GM19452 (cell line): ENCODE data around the gene CABP4.

Experiments used
- ATAC-seq: cut with Tn5 transposase; IDR thresholded peaks from one replicate; pipeline ENCODE4 v1.9.1; 2021; ENCODE audit not compliant: unreplicated experiment

CABP4 gene

DNA sequence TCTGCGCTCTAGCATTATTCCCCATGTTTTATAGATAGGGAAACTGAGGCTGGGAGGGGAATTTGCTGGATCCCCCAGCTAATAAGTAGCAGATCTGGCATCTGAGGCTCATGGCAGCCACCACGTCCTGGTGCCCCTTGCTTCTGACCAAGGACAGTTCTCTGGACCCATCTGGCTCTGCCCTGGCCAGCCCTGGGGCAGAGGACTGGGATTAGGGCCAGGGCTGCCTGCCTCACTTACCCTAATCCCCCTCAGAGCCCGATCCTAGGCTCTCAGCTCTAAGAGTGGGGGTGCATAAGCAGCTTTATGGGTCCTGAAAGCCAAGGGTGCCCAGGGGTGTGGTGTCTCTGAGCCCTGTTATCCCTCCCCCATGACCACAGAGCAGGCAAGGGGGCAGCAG, at the start of gene CABP4:
Gene CABP4 (plus strand): TSS at position 301 of the 400 bp plus-strand sequence. CDS start 70 bp downstream, at position 371.
- ATAC-seq = no peak

DNA sequence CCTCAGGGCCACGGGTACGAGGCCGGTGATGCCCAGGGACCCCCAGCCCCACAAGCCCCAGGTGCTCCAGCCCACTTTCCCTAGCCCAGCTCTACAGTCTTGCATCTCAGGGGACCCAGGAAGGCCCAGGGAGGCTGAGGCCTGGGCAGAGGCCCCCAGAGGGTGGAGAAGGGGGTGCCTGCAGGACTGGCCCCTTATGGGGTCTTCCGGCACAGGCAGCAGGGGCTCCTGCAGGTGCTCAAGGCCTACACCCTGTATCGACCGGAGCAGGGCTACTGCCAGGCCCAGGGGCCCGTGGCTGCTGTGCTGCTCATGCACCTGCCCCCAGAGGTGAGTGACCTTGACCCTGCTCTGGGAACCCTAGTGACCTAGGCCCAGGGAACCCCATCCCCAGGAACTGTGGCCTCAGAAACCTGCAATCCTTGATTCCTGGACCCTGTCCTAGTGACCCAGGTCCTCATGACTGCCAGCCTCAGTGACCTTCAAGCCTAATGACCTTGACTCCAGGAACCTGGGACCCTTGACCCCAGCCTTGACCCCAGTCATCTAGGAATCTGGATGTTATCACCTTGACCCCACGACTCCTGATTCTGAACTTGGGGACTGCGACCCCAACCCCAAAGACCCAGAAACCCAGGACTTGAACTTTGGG, 49.3 kb upstream of the CABP4 start:
- ATAC-seq = no peak

GRCh38 chr11:67406420-67406968, 48.7 kb upstream of the CABP4 start:
- no peak for ATAC-seq

GRCh38 chr11:67406969-67407687, 48.0 kb upstream of the CABP4 start:
- ATAC-seq = no peak

- no peak for ATAC-seq
Observed at GRCh38 chr11:67407688-67408163, 47.4 kb upstream of the CABP4 start.

- peak; percentile 5 for ATAC-seq
Observed at GRCh38 chr11:67408437-67409200, 46.5 kb upstream of the CABP4 start.

DNA sequence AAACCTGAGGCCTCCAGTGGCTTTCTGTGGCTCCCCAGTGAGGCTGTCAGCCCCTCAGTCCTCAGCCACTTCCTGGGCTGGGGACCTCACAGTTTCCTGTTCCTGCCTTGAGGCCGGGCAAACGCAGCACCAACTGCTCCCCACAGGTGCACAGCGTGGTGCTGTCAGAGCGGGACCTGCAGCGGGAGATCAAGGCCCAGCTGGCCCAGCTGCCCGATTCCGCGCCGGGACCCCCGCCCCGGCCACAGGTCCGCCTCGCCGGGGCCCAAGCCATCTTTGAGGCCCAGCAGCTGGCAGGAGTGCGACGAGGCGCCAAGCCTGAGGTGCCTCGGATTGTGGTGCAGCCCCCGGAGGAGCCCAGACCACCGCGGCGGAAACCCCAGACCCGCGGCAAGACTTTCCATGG, 45.9 kb upstream of the CABP4 start:
- peak; percentile 46 for ATAC-seq

- ATAC-seq = no peak
Observed at GRCh38 chr11:67409781-67410368, 45.3 kb upstream of the CABP4 start.

GRCh38 chr11:67410369-67410831, 44.8 kb upstream of the CABP4 start:
- ATAC-seq = no peak

- ATAC-seq = no peak
Observed at GRCh38 chr11:67410984-67411784, 44.0 kb upstream of the CABP4 start.

- no peak for ATAC-seq
Observed at GRCh38 chr11:67411785-67412152, 43.4 kb upstream of the CABP4 start.

GRCh38 chr11:67412495-67413179, 42.5 kb upstream of the CABP4 start:
- no peak for ATAC-seq

GRCh38 chr11:67413266-67413849, 41.8 kb upstream of the CABP4 start:
- no peak for ATAC-seq

- ATAC-seq = no peak
Observed at GRCh38 chr11:67415501-67416304, 39.5 kb upstream of the CABP4 start, which contains the start of gene CARNS1. TSS of gene CARNS1 (plus strand) at chr11:67415678. CDS start at chr11:67416200, 522 bp downstream.

GRCh38 chr11:67416416-67417335, 38.5 kb upstream of the CABP4 start:
- ATAC-seq = no peak

- no peak for ATAC-seq
Observed at GRCh38 chr11:67417425-67417824, 37.7 kb upstream of the CABP4 start.
